SK-N-SH treated with all-trans-retinoic acid at 6 μM for 48 hours (cell line): Measurements from ENCODE around the gene JDP2.

Experiments used
- ATAC-seq: fragments of 200-7000 bp; cut with Tn5 transposase; 3 replicates; pipeline ENCODE4 v1.9.1; 2020; ENCODE audit warnings: mild to moderate bottlenecking, moderate library complexity
- ARNTL ChIP-seq: fragments of 450-650 bp; formaldehyde crosslinking; IDR thresholded peaks from 2 replicates; pipeline ENCODE4 v1.5.0; 2020; ENCODE audit warnings: low read depth, mild to moderate bottlenecking, moderate library complexity, borderline replicate concordance
- BACH2 ChIP-seq: fragments of 250-450 bp; sonication (Bioruptor Pico); IDR thresholded peaks from 2 replicates; pipeline ENCODE4 v1.9.0; 2021; ENCODE audit warnings: mild to moderate bottlenecking, borderline replicate concordance
- CSDC2 ChIP-seq: fragments of 250-450 bp; sonication (Bioruptor Pico); IDR thresholded peaks from 2 replicates; pipeline ENCODE4 v1.5.0; 2020; ENCODE audit warnings: mild to moderate bottlenecking, moderate library complexity
- ESRRG ChIP-seq: fragments of 250-450 bp; sonication (Bioruptor Pico); IDR thresholded peaks from 2 replicates; pipeline ENCODE4 v1.6.1; 2021; ENCODE audit warnings: mild to moderate bottlenecking
- GLIS3 ChIP-seq: fragments of 250-450 bp; sonication (Bioruptor Pico); IDR thresholded peaks from 2 replicates; pipeline ENCODE4 v1.5.0; 2020; ENCODE audit warnings: mild to moderate bottlenecking, moderate library complexity
- ISL1 ChIP-seq: fragments of 250-450 bp; sonication (Bioruptor Pico); IDR thresholded peaks from 2 replicates; pipeline ENCODE4 v2.1.2; 2022; ENCODE audit warnings: mild to moderate bottlenecking, moderate library complexity
- OSR1 ChIP-seq: fragments of 250-450 bp; sonication (Bioruptor Pico); IDR thresholded peaks from 2 replicates; pipeline ENCODE4 v1.8.0; 2022; ENCODE audit warnings: moderate library complexity, mild to moderate bottlenecking, inconsistent platforms
- PPARA ChIP-seq: fragments of 250-450 bp; sonication (Bioruptor Pico); IDR thresholded peaks from 2 replicates; pipeline ENCODE4 v1.5.0; 2020; ENCODE audit warnings: mild to moderate bottlenecking, borderline replicate concordance
- RARB ChIP-seq: fragments of 250-450 bp; sonication (Bioruptor Pico); IDR thresholded peaks from 2 replicates; pipeline ENCODE4 v1.8.0; 2021; ENCODE audit warnings: mild to moderate bottlenecking, moderate library complexity
- SNAI2 ChIP-seq: fragments of 250-450 bp; sonication (Bioruptor Pico); IDR thresholded peaks from 2 replicates; pipeline ENCODE4 v1.5.0; 2020; ENCODE audit warnings: mild to moderate bottlenecking, moderate library complexity
- TCF4 ChIP-seq: fragments of 250-450 bp; sonication (Bioruptor Pico); IDR thresholded peaks from 2 replicates; pipeline ENCODE4 v1.8.0; 2021; ENCODE audit warnings: mild to moderate bottlenecking, moderate library complexity, borderline replicate concordance
- TOX ChIP-seq: fragments of 250-450 bp; sonication (Bioruptor Pico); IDR thresholded peaks from 2 replicates; pipeline ENCODE4 v1.8.0; 2021; ENCODE audit warnings: mild to moderate bottlenecking, moderate library complexity, borderline replicate concordance
- ZC3H10 ChIP-seq: fragments of 250-450 bp; sonication (Bioruptor Pico); IDR thresholded peaks from 2 replicates; pipeline ENCODE4 v1.5.1; 2021; ENCODE audit warnings: mild to moderate bottlenecking, moderate library complexity
- ZFP3 ChIP-seq: fragments of 250-450 bp; sonication (Bioruptor Pico); IDR thresholded peaks from 2 replicates; pipeline ENCODE4 v1.5.0; 2020; ENCODE audit warnings: mild to moderate bottlenecking, moderate library complexity
- ZFP30 ChIP-seq: fragments of 450-650 bp; formaldehyde crosslinking; IDR thresholded peaks from 2 replicates; pipeline ENCODE4 v1.5.0; 2022; ENCODE audit warnings: mild to moderate bottlenecking, moderate library complexity
- ZNF565 ChIP-seq: fragments of 450-650 bp; formaldehyde crosslinking; conservative IDR thresholded peaks from 2 replicates; pipeline ENCODE4 v1.5.0; 2020; ENCODE audit warnings: low read depth, mild to moderate bottlenecking, moderate library complexity
- ZNF70 ChIP-seq: fragments of 450-650 bp; formaldehyde crosslinking; IDR thresholded peaks from 2 replicates; pipeline ENCODE4 v1.5.0; 2020; ENCODE audit warnings: mild to moderate bottlenecking, moderate library complexity
- ZNF8 ChIP-seq: fragments of 450-650 bp; formaldehyde crosslinking; IDR thresholded peaks from 2 replicates; pipeline ENCODE4 v1.5.0; 2020; ENCODE audit warnings: mild to moderate bottlenecking, moderate library complexity
- TF ChIP-seq, protein P1 (sequence below): fragments of 250-450 bp; sonication (Bioruptor Pico); IDR thresholded peaks from 2 replicates; pipeline ENCODE4 v1.8.0; 2020; ENCODE audit warnings: mild to moderate bottlenecking, moderate library complexity, borderline replicate concordance
- TF ChIP-seq, protein P2 (sequence below): fragments of 250-450 bp; sonication (Bioruptor Pico); IDR thresholded peaks from 2 replicates; pipeline ENCODE4 v1.5.1; 2020; ENCODE audit warnings: low read depth, mild to moderate bottlenecking, moderate library complexity
- TF ChIP-seq, protein P3 (sequence below): fragments of 250-450 bp; sonication (Bioruptor Pico); IDR thresholded peaks from 2 replicates; pipeline ENCODE4 v1.5.1; 2021; ENCODE audit warnings: mild to moderate bottlenecking, moderate library complexity
- TF ChIP-seq, protein P4 (sequence below): fragments of 250-450 bp; sonication (Bioruptor Pico); IDR thresholded peaks from 2 replicates; pipeline ENCODE4 v1.8.0; 2021; ENCODE audit warnings: low read depth, mild to moderate bottlenecking, moderate library complexity, borderline replicate concordance

The JDP2 gene

DNA sequence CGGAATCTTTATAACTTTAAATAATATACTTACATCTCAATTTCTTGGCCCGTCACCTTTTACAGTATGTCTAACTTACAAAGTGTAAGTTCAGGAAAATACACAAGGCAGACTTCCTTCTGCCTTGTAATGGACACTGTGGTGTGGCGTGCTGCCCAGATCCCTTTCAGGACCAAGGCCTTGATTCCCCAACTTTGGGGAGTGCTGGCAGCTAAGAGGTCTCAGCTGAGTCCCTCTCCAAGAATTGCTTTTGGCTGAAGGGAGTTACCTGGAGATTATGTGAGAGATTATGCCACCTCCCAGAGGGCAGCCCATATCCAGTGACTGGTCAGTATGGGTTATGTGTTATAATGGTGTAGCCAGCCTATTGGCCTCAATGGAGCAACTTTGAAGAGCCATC lies 73.3 kb downstream of the JDP2 start:
- TF ChIP-seq ZNF8 (CRISPR knock-in tag) (no peak), CSDC2 (CRISPR knock-in tag) (no peak), PPARA (CRISPR knock-in tag) (no peak), RARB (CRISPR knock-in tag) (no peak), ZNF70 (CRISPR knock-in tag) (no peak), TOX (CRISPR knock-in tag) (no peak), BACH2 (CRISPR knock-in tag) (no peak), ARNTL (CRISPR knock-in tag) (no peak), ZC3H10 (CRISPR knock-in tag) (no peak), TCF4 (no peak), SNAI2 (CRISPR knock-in tag) (no peak), ZFP3 (CRISPR knock-in tag) (no peak), ESRRG (CRISPR knock-in tag) (no peak)
- TF ChIP-seq, protein P1, sequence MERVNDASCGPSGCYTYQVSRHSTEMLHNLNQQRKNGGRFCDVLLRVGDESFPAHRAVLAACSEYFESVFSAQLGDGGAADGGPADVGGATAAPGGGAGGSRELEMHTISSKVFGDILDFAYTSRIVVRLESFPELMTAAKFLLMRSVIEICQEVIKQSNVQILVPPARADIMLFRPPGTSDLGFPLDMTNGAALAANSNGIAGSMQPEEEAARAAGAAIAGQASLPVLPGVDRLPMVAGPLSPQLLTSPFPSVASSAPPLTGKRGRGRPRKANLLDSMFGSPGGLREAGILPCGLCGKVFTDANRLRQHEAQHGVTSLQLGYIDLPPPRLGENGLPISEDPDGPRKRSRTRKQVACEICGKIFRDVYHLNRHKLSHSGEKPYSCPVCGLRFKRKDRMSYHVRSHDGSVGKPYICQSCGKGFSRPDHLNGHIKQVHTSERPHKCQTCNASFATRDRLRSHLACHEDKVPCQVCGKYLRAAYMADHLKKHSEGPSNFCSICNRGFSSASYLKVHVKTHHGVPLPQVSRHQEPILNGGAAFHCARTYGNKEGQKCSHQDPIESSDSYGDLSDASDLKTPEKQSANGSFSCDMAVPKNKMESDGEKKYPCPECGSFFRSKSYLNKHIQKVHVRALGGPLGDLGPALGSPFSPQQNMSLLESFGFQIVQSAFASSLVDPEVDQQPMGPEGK (CRISPR knock-in tag), result no peak
- TF ChIP-seq, protein P2, sequence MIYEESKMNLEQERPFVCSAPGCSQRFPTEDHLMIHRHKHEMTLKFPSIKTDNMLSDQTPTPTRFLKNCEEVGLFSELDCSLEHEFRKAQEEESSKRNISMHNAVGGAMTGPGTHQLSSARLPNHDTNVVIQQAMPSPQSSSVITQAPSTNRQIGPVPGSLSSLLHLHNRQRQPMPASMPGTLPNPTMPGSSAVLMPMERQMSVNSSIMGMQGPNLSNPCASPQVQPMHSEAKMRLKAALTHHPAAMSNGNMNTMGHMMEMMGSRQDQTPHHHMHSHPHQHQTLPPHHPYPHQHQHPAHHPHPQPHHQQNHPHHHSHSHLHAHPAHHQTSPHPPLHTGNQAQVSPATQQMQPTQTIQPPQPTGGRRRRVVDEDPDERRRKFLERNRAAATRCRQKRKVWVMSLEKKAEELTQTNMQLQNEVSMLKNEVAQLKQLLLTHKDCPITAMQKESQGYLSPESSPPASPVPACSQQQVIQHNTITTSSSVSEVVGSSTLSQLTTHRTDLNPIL (CRISPR knock-in tag), result no peak
- TF ChIP-seq, protein P3, sequence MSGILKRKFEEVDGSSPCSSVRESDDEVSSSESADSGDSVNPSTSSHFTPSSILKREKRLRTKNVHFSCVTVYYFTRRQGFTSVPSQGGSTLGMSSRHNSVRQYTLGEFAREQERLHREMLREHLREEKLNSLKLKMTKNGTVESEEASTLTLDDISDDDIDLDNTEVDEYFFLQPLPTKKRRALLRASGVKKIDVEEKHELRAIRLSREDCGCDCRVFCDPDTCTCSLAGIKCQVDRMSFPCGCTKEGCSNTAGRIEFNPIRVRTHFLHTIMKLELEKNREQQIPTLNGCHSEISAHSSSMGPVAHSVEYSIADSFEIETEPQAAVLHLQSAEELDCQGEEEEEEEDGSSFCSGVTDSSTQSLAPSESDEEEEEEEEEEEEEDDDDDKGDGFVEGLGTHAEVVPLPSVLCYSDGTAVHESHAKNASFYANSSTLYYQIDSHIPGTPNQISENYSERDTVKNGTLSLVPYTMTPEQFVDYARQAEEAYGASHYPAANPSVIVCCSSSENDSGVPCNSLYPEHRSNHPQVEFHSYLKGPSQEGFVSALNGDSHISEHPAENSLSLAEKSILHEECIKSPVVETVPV (CRISPR knock-in tag), result no peak
- TF ChIP-seq, protein P4, sequence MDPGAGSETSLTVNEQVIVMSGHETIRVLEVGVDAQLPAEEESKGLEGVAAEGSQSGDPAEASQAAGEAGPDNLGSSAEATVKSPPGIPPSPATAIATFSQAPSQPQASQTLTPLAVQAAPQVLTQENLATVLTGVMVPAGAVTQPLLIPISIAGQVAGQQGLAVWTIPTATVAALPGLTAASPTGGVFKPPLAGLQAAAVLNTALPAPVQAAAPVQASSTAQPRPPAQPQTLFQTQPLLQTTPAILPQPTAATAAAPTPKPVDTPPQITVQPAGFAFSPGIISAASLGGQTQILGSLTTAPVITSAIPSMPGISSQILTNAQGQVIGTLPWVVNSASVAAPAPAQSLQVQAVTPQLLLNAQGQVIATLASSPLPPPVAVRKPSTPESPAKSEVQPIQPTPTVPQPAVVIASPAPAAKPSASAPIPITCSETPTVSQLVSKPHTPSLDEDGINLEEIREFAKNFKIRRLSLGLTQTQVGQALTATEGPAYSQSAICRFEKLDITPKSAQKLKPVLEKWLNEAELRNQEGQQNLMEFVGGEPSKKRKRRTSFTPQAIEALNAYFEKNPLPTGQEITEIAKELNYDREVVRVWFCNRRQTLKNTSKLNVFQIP (CRISPR knock-in tag), result no peak
- TF ChIP-seq, all 23 proteins: peak for 0
- ATAC-seq, result no peak

DNA sequence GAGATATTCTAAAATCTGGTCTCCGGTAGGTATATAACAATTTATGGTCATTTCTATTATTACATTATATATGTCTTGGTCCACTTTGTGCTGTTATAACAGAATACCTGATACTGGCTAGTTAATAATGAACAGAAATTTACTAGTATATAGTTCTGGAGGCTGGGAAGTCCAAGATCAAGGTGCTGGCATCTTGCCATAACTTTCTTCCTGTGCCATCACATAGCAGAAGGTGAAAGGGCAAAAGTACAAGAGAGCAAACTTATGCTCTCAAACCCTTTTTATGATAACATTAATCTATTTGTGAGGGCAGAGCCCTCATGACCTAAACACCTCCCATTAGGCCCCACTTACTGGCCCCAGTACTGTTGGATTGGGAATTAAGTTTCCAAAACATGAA lies 76.6 kb downstream of the JDP2 start:
- no peak for ATAC-seq
- no peak for TF ChIP-seq BACH2 (CRISPR knock-in tag)
- TF ChIP-seq ZNF565 (CRISPR knock-in tag), result no peak
- no peak for TF ChIP-seq PPARA (CRISPR knock-in tag)
- TF ChIP-seq ZFP3 (CRISPR knock-in tag), result no peak
- TF ChIP-seq ZFP30, result no peak
- TF ChIP-seq, protein P1 (CRISPR knock-in tag), result no peak
- no peak for TF ChIP-seq TOX (CRISPR knock-in tag)
- no peak for TF ChIP-seq ESRRG (CRISPR knock-in tag)
- TF ChIP-seq, all 23 proteins: peak for 0

DNA sequence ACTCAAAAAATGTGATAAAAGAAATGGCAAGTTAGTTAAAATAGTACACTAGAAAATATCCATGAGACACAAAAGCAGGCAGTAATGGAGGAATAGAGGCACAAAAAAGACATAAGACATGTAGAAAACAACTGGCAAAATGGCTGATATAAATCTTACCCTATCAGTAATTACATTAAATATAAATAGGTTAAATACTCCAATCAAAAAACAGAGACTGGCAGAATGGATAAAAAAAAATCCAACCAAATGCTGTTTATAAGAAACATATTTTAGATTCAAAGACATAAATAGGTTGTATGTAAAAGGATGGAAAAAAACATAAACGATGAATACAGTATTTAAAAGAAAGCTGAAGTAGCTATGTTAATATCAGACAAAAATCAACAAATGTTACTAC lies 79.1 kb downstream of the JDP2 start:
- ATAC-seq, result no peak
- TF ChIP-seq ARNTL (CRISPR knock-in tag), result no peak
- TF ChIP-seq OSR1 (CRISPR knock-in tag), result no peak
- no peak for TF ChIP-seq ISL1 (CRISPR knock-in tag)
- TF ChIP-seq, protein P2 (CRISPR knock-in tag), result no peak
- TF ChIP-seq ZNF565 (CRISPR knock-in tag), result no peak
- no peak for TF ChIP-seq ZFP30
- no peak for TF ChIP-seq ESRRG (CRISPR knock-in tag)
- no peak for TF ChIP-seq SNAI2 (CRISPR knock-in tag)
- TF ChIP-seq TOX (CRISPR knock-in tag), result no peak
- TF ChIP-seq BACH2 (CRISPR knock-in tag), result no peak
- no peak for TF ChIP-seq GLIS3 (CRISPR knock-in tag)
- TF ChIP-seq PPARA (CRISPR knock-in tag), result no peak
- TF ChIP-seq ZFP3 (CRISPR knock-in tag), result no peak
- TF ChIP-seq TCF4, result no peak
